PC-3 (cell line): ENCODE results near the gene EOLA1. TPM values are rescaled to one million over a fixed set of nuclear protein-coding genes. Genes with fewer than 3 reads are reported as not detected.
A peak's percentile ranks its signal among the peaks of the same experiment; 100 is the strongest.

Experiments used
- ATAC-seq: fragments of 200-7000 bp; cut with Tn5 transposase; 2 replicates; pipeline ENCODE4 v1.9.1; 2020; ENCODE audit warnings: mild to moderate bottlenecking, moderate library complexity
- BruUV-seq: library from RNA; stranded (reverse); fragments of 400-500 nt; replicated peaks from 2 replicates; lab custom pipeline; 2021; lab: Mats Ljungman, UMichigan
- CTCF ChIA-PET: fragments of 300-600 bp; sonication (Branson Sonifier 250); formaldehyde crosslinking; loops from one replicate; lab custom pipeline; 2022; ENCODE audit warnings: antibody characterized with exemption; lab: Charles Lee
- POLR2A ChIA-PET: fragments of 300-600 bp; sonication (Branson Sonifier 250); formaldehyde crosslinking; loops from one replicate; lab custom pipeline; 2022; ENCODE audit warnings: antibody characterized with exemption; ENCODE audit not compliant: unreplicated experiment; lab: Charles Lee
- DNase-seq: peaks from one replicate; pipeline ENCODE4 v3.0.0-alpha.2; 2015
- H2AFZ ChIP-seq: fragments of 300-600 bp; sonication (generic); 2 replicates; pipeline ENCODE4 v1.6.0; 2016; ENCODE audit warnings: antibody characterized with exemption, low read length
- H3F3A ChIP-seq: fragments of 300-600 bp; sonication (generic); one replicate; pipeline ENCODE4 v1.6.0; 2017; ENCODE audit warnings: antibody characterized with exemption, low read length, control low read depth, mild to moderate bottlenecking; ENCODE audit not compliant: unreplicated experiment
- H3K27ac ChIP-seq: fragments of 300-600 bp; sonication (generic); 2 replicates; pipeline ENCODE4 v1.5.1; 2016; ENCODE audit warnings: mild to moderate bottlenecking, low read length
- H3K27me3 ChIP-seq: fragments of 300-600 bp; sonication (generic); 2 replicates; pipeline ENCODE4 v1.6.1; 2016; ENCODE audit warnings: low read length, mixed read lengths
- H3K36me3 ChIP-seq: fragments of 300-600 bp; sonication (generic); 2 replicates; pipeline ENCODE4 v1.6.1; 2016; ENCODE audit warnings: low read depth, mixed run types, low read length, mixed read lengths
- H3K4me1 ChIP-seq: fragments of 300-600 bp; sonication (generic); 2 replicates; pipeline ENCODE4 v1.5.1; 2016; ENCODE audit warnings: low read length; ENCODE audit not compliant: insufficient read depth
- H3K4me2 ChIP-seq: fragments of 300-600 bp; sonication (generic); 2 replicates; pipeline ENCODE4 v1.6.0; 2016; ENCODE audit warnings: low read length
- H3K4me3 ChIP-seq: fragments of 300-600 bp; sonication (generic); 2 replicates; pipeline ENCODE4 v1.5.1; 2016; ENCODE audit warnings: mild to moderate bottlenecking, low read length, mixed read lengths
- H3K79me2 ChIP-seq: fragments of 300-600 bp; sonication (generic); 2 replicates; pipeline ENCODE4 v1.6.1; 2017; ENCODE audit warnings: low read length, mixed read lengths
- H3K9ac ChIP-seq: fragments of 300-600 bp; sonication (generic); 2 replicates; pipeline ENCODE4 v1.6.0; 2016; ENCODE audit warnings: mild to moderate bottlenecking, low read length
- H3K9me2 ChIP-seq: fragments of 300-600 bp; sonication (generic); replicated peaks from 2 replicates; pipeline ENCODE4 v1.6.1; 2016; ENCODE audit warnings: mixed run types, low read length, mixed read lengths
- H3K9me3 ChIP-seq: fragments of 300-600 bp; sonication (generic); 2 replicates; pipeline ENCODE4 v1.6.1; 2016; ENCODE audit warnings: low read length, mixed read lengths
- H4K20me1 ChIP-seq: fragments of 300-600 bp; sonication (generic); 2 replicates; pipeline ENCODE4 v1.6.1; 2016; ENCODE audit warnings: low read length, mixed read lengths
- CTCF ChIP-seq: fragments of 300-600 bp; sonication (generic); conservative IDR thresholded peaks from 2 replicates; pipeline ENCODE4 v1.5.1; 2017; ENCODE audit warnings: antibody characterized with exemption, low read depth, mild to moderate bottlenecking, low read length
- EZH2 ChIP-seq: fragments of 300-600 bp; sonication (generic); IDR thresholded peaks from one replicate; pipeline ENCODE4 v1.6.1; 2017; ENCODE audit warnings: antibody characterized with exemption, mild to moderate bottlenecking, low read length; ENCODE audit not compliant: unreplicated experiment
- EZH2phosphoT487 ChIP-seq: fragments of 300-600 bp; sonication (generic); IDR thresholded peaks from 2 replicates; pipeline ENCODE4 v1.6.1; 2018; ENCODE audit warnings: mild to moderate bottlenecking, antibody characterized with exemption, low read length, borderline replicate concordance
- intact Hi-C: fragments of 100-400 bp; cut with micrococcal nuclease; formaldehyde crosslinking; loops from 2 replicates; pipeline ENCODE4 v1.9.0; 2023
- total RNA-seq: library from RNA; depleted of rRNA; stranded (reverse); fragments of >200 nt; gene quantifications from 2 replicates; pipeline ENCODE4 v1.2.3, GENCODE V29; 2014

Gene EOLA1
- total RNA-seq, 1 experiment from 2014 or later = 21.7 TPM

GRCh38 chrX:149504226-149504914 lies 36.4 kb upstream of the EOLA1 start:
- DNase-seq (peak; percentile 30), ATAC-seq (no peak)
- H3F3A ChIP-seq = no peaks in the 10 kb centered on the region
- POLR2A ChIA-PET = no interaction called here
- BruUV-seq = TSS peak; percentile 53
- peak overlapping the region; percentile 97 for H3K4me2 ChIP-seq
- H3K27me3 ChIP-seq = no peaks in the 10 kb centered on the region
- H3K4me1 ChIP-seq = peaks cover 27% of the 10 kb centered on the region
- peak; percentile 49 for TF ChIP-seq CTCF
- TF ChIP-seq EZH2phosphoT487 = no peak
- H3K36me3 ChIP-seq = peaks cover 14% of the 10 kb centered on the region; the same call in 1 of the 2 replicates
- intact Hi-C loops = no loop called here
- H2AFZ ChIP-seq = no peak overlapping the region
- peak overlapping the region; percentile 86 for H3K4me3 ChIP-seq
- H3K79me2 ChIP-seq = peaks cover 22% of the 10 kb centered on the region
- H4K20me1 ChIP-seq = peaks cover 7% of the 10 kb centered on the region; the same call in 1 of the 2 replicates
- no peaks in the 10 kb centered on the region for H3K9me2 ChIP-seq
- H3K27ac ChIP-seq = peak overlapping the region; percentile 67
- CTCF ChIA-PET = no interaction called here
- no peaks in the 10 kb centered on the region for H3K9me3 ChIP-seq
- H3K9ac ChIP-seq = peak overlapping the region; percentile 82

GRCh38 chrX:149504915-149505651 lies 35.7 kb upstream of the EOLA1 start, which contains the start of gene IDS:
Gene IDS (minus strand): TSS chrX:149505306. CDS start chrX:149505137, 169 bp downstream.
- peak within 1 kb of the TSS; percentile 82 for H3K9ac ChIP-seq
- ChIA-PET POLR2A (interaction anchor here (0.7 kb wide), 1 partner anchor 12 kb away, joined by 6 read pairs; no protein-coding TSS in a partner anchor), CTCF (no interaction called here)
- peaks cover 14% of the 10 kb centered on the region; the same call in 1 of the 2 replicates for H3K36me3 ChIP-seq
- H3K9me2 ChIP-seq = no peaks in the 10 kb centered on the region
- ATAC-seq = peak; percentile 94
- no peaks in the 10 kb centered on the region for H3K9me3 ChIP-seq
- peak within 1 kb of the TSS; percentile 86 for H3K4me3 ChIP-seq
- peak within 1 kb of the TSS; percentile 67 for H3K27ac ChIP-seq
- peaks cover 22% of the 10 kb centered on the region for H3K79me2 ChIP-seq
- H4K20me1 ChIP-seq = peaks cover 7% of the 10 kb centered on the region; the same call in 1 of the 2 replicates
- H3F3A ChIP-seq = no peaks in the 10 kb centered on the region
- no peaks in the 10 kb centered on the region for H3K27me3 ChIP-seq
- H3K4me2 ChIP-seq = peak within 1 kb of the TSS; percentile 97
- peak within 1 kb of the TSS; percentile 67 for H2AFZ ChIP-seq
- no TSS peak for BruUV-seq
- DNase-seq = peak; percentile 92
- intact Hi-C loops = loop anchor here (1.0 kb wide), 1 partner anchor 10 kb away; no protein-coding TSS in a partner anchor
- TF ChIP-seq CTCF (no peak), EZH2phosphoT487 (no peak), EZH2 (no peak)
- H3K4me1 ChIP-seq = peaks cover 32% of the 10 kb centered on the region
